Astrocyte of the spinal cord (primary cell): ENCODE measurements around the gene PHLPP1.

Experiments
- DNase-seq: peaks from one replicate; pipeline ENCODE4 v3.0.0; 2011; ENCODE audit warnings: low read depth, low spot score
- H3K4me3 ChIP-seq: 2 replicates; pipeline ENCODE4 v1.5.1; 2011; ENCODE audit warnings: low read depth, mild to moderate bottlenecking, low read length, moderate library complexity
- in situ Hi-C: cut with HindIII; loops from 2 replicates; pipeline ENCODE4 v1.10.0; 2017; ENCODE audit warnings: low sequenced_read_pairs
- TF ChIP-seq, protein P1 (sequence below): IDR thresholded peaks from 2 replicates; pipeline ENCODE4 v1.5.1; 2012; ENCODE audit warnings: low read depth, mild to moderate bottlenecking, low read length, inconsistent platforms

Gene PHLPP1

DNA sequence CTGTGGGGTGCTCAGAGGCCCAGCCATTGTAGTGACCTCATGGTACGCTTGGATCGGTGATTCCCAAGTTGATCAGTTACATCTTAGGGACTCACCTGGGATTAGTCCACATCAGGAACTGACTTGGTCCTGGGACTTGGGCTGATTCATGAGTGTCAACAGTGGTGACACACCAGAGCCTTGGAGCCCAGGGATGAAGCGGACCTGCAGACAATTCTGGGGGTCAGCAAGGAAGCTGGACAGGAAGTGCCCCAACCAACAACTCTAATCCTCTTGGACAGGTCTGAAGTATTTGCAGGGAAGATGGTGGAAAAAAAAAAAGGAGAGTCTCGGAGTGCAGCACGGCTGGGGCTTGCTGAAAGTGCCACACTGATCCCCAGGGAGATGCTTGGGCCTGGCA lies 288.6 kb downstream of the PHLPP1 start:
- no peak overlapping the region for H3K4me3 ChIP-seq
- DNase-seq: no peak
- TF ChIP-seq, protein P1, sequence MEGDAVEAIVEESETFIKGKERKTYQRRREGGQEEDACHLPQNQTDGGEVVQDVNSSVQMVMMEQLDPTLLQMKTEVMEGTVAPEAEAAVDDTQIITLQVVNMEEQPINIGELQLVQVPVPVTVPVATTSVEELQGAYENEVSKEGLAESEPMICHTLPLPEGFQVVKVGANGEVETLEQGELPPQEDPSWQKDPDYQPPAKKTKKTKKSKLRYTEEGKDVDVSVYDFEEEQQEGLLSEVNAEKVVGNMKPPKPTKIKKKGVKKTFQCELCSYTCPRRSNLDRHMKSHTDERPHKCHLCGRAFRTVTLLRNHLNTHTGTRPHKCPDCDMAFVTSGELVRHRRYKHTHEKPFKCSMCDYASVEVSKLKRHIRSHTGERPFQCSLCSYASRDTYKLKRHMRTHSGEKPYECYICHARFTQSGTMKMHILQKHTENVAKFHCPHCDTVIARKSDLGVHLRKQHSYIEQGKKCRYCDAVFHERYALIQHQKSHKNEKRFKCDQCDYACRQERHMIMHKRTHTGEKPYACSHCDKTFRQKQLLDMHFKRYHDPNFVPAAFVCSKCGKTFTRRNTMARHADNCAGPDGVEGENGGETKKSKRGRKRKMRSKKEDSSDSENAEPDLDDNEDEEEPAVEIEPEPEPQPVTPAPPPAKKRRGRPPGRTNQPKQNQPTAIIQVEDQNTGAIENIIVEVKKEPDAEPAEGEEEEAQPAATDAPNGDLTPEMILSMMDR: no peak
- in situ Hi-C loops: no loop called here

DNA sequence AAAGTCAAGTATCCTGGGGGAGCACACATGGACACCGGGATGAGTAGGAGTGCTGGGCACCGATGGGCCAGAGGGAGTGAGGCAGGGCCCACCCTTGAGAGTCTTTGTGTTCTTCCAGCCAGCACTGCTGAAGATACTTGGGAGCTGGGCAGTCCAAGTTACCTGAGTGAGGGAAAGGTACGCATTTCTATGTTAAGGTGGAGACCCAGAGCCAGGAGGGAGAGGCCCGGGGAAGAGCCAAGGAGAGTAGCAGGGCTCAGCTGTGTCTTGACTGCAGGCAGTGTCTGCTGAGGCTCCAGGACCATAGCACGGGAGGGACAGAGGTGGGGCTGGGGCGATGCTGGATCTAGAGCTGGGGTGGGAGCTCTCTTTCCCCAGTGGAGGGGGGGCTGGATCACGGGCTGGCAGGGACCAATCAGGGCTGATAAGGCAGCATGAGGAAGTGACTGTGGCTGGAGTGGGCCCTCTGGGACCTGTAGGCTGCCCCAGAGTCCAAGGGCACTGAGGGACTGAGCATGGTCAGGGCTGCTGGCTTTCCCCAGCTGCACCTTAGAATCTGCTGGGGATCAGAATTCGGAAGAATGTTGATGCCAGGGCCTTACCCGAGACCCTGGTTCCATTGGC lies 289.2 kb downstream of the PHLPP1 start:
- no peak overlapping the region for H3K4me3 ChIP-seq
- TF ChIP-seq, protein P1: no peak
- in situ Hi-C loops: no loop called here
- no peak for DNase-seq

DNA sequence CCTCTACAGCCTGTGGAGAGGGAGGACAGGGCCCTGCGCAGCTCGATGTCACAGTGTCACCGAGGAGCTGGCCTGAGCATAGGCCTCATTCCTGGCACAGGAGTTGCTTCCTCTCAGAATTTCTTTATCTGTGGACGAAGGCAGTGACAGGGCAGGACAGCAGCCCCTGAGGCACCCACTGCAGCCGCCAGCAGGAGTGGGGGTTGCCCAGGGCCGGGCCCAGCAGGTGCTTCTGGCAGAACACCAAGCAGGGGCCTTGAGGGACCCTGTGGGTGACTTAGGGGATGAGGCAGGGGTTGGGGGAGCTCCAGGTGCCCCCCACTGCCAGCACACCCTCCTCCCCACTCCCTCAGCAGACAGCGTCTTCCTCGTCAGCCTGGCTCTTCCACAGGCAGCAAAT lies 290.0 kb downstream of the PHLPP1 start:
- TF ChIP-seq, protein P1: no peak
- no peak overlapping the region for H3K4me3 ChIP-seq
- no peak for DNase-seq
- in situ Hi-C loops: no loop called here

DNA sequence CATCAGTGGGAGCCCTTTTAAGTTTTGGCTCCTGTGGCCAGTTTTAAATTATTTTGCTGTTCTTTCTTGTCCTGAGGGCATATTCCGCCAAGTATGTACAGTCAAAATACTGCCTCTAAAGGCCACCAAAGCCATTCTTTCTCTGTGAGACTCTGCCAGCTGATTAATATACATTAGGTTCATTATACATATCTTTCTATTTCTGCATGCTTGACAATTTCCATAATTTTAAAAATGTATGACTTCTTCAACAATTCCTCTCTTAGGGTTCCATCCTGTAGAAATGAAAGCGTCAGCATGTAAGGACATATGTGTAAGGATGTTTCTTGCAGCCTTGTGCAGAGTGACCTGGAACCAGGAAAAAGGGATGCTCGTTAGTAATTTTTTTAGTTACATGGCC lies 291.9 kb downstream of the PHLPP1 start:
- in situ Hi-C loops: no loop called here
- DNase-seq: no peak
- TF ChIP-seq, protein P1: no peak
- H3K4me3 ChIP-seq: no peak overlapping the region

DNA sequence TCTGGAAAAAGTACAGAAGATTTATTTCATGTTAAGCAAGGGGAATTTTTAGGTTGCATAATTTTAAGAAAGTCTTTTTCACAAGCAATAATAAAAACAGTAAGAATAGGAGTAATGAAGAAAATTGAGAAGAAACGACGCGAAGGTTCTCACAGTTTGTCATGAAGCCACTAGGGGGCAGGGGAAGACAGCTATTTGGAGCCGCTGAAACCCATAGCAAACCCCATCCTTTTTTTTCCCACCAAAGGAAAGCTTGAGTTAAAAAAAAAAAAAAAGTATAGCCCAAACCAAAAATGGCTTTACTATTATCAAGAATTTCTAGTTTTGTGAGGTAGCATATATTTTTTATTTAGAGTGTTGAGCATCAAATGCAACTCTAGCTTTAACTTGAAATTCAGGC lies 300.9 kb downstream of the PHLPP1 start:
- DNase-seq: peak; percentile 56
- TF ChIP-seq, protein P1: peak; percentile 81
- no peak overlapping the region for H3K4me3 ChIP-seq
- in situ Hi-C loops: no loop called here

DNA sequence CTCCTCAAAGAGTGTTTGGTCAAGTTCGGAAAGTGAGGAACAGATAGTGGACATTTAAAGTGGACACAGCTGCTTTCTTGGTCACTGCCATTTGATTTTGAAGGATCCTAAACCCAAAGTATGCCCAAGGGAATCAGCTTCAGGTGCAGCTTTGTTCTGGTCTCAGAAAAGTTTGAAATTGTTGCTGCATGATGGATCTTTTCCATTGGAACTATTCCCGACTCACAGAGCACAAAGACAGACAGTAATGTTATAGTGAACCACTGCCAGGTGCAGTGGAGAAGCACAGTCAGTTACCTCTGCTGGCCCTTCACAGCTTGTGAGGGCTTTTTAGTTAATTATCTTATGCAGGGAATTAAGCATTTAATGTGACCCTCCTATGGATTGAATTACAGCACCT lies 301.7 kb downstream of the PHLPP1 start:
- no peak for DNase-seq
- TF ChIP-seq, protein P1: no peak
- in situ Hi-C loops: no loop called here
- H3K4me3 ChIP-seq: no peak overlapping the region
